OCI-LY1 (cell line): Measurements from ENCODE around the gene TFEB.

Experiments used
- H2AFZ ChIP-seq: fragments of 200-600 bp; sonication (generic), shearing (Covaris generic); 2 replicates; pipeline ENCODE4 v1.6.0; 2014; ENCODE audit warnings: antibody characterized with exemption, mild to moderate bottlenecking, low read length
- H3F3A ChIP-seq: fragments of 200-600 bp; sonication (generic), shearing (Covaris generic); 2 replicates; pipeline ENCODE4 v1.6.0; 2014; ENCODE audit warnings: mild to moderate bottlenecking, antibody characterized with exemption, low read length, moderate library complexity; ENCODE audit not compliant: insufficient read depth
- H3K27ac ChIP-seq: fragments of 200-600 bp; sonication (generic); 2 replicates; pipeline ENCODE4 v1.5.1; 2014; ENCODE audit warnings: low read length, mixed run types, mild to moderate bottlenecking, low read depth; ENCODE audit not compliant: poor library complexity, severe bottlenecking
- H3K27me3 ChIP-seq: fragments of 200-600 bp; sonication (generic); 2 replicates; pipeline ENCODE4 v1.6.0; 2014; ENCODE audit warnings: antibody characterized with exemption, mild to moderate bottlenecking, low read length, moderate library complexity; ENCODE audit not compliant: insufficient read depth
- H3K36me3 ChIP-seq: fragments of 200-600 bp; sonication (generic); 2 replicates; pipeline ENCODE4 v1.6.1; 2014; ENCODE audit warnings: mild to moderate bottlenecking, antibody characterized with exemption, low read length, moderate library complexity, mixed read lengths; ENCODE audit not compliant: insufficient read depth
- H3K4me1 ChIP-seq: fragments of 200-600 bp; sonication (generic); 2 replicates; pipeline ENCODE4 v1.5.1; 2014; ENCODE audit warnings: mild to moderate bottlenecking, low read length, moderate library complexity; ENCODE audit not compliant: insufficient read depth, severe bottlenecking
- H3K4me2 ChIP-seq: fragments of 200-600 bp; sonication (generic), shearing (Covaris generic); 2 replicates; pipeline ENCODE4 v1.6.1; 2014; ENCODE audit warnings: low read length
- H3K4me3 ChIP-seq: fragments of 200-600 bp; sonication (generic); 2 replicates; pipeline ENCODE4 v1.5.1; 2014; ENCODE audit warnings: low read length, low read depth, mild to moderate bottlenecking, mixed read lengths; ENCODE audit not compliant: poor library complexity, severe bottlenecking
- H3K79me2 ChIP-seq: fragments of 200-600 bp; shearing (Covaris generic); 2 replicates; pipeline ENCODE4 v1.6.1; 2016; ENCODE audit warnings: mixed run types, low read length, mixed read lengths; ENCODE audit not compliant: insufficient read depth
- H3K9ac ChIP-seq: fragments of 200-600 bp; sonication (generic), shearing (Covaris generic); 2 replicates; pipeline ENCODE4 v1.6.1; 2014; ENCODE audit warnings: mild to moderate bottlenecking, low read length, mixed read lengths
- H3K9me2 ChIP-seq: fragments of 200-600 bp; sonication (generic), shearing (Covaris generic); 2 replicates; pipeline ENCODE4 v1.6.1; 2014; ENCODE audit warnings: low read depth, mild to moderate bottlenecking, low read length, mixed read lengths
- H3K9me3 ChIP-seq: fragments of 200-600 bp; shearing (Covaris generic); 2 replicates; pipeline ENCODE4 v1.6.1; 2014; ENCODE audit warnings: low read length, mixed read lengths
- H4K20me1 ChIP-seq: fragments of 200-600 bp; sonication (generic), shearing (Covaris generic); 2 replicates; pipeline ENCODE4 v1.6.0; 2016; ENCODE audit warnings: mild to moderate bottlenecking, low read length; ENCODE audit not compliant: insufficient read depth
- CTCF ChIP-seq: fragments of 200-600 bp; sonication (generic), shearing (Covaris generic); IDR thresholded peaks from 2 replicates; pipeline ENCODE4 v1.5.1; 2017; ENCODE audit warnings: mild to moderate bottlenecking, antibody characterized with exemption, low read length, moderate library complexity, mixed read lengths
- EZH2 ChIP-seq: fragments of 200-600 bp; sonication (generic), shearing (Covaris generic); IDR thresholded peaks from 2 replicates; pipeline ENCODE4 v1.8.0; 2017; ENCODE audit warnings: borderline replicate concordance, mixed run types, mild to moderate bottlenecking, antibody characterized with exemption, low read length, moderate library complexity, mixed read lengths

TFEB gene

GRCh38 chr6:41727705-41728072, 7.7 kb downstream of the TFEB start:
- H3K27me3 ChIP-seq, result no peaks in the 10 kb centered on the region
- H3K9me3 ChIP-seq, result no peaks in the 10 kb centered on the region
- no peaks in the 10 kb centered on the region for H3K79me2 ChIP-seq
- no peaks in the 10 kb centered on the region for H3F3A ChIP-seq
- no peak overlapping the region for H2AFZ ChIP-seq
- H3K4me3 ChIP-seq, result no peak overlapping the region
- H3K9me2 ChIP-seq, result no peaks in the 10 kb centered on the region
- no peaks in the 10 kb centered on the region for H3K36me3 ChIP-seq
- H4K20me1 ChIP-seq, result no peaks in the 10 kb centered on the region
- no peak overlapping the region for H3K9ac ChIP-seq
- no peak overlapping the region for H3K4me2 ChIP-seq
- peak overlapping the region; percentile 45 for H3K27ac ChIP-seq
- H3K4me1 ChIP-seq, result peaks cover 74% of the 10 kb centered on the region
- TF ChIP-seq EZH2 (no peak), CTCF (no peak)

GRCh38 chr6:41726876-41727275, 8.5 kb downstream of the TFEB start:
- Histone ChIP-seq H3K9me2 (no peaks in the 10 kb centered on the region), H3F3A (no peaks in the 10 kb centered on the region), H3K27ac (no peak overlapping the region), H3K9me3 (no peaks in the 10 kb centered on the region), H3K79me2 (no peaks in the 10 kb centered on the region), H2AFZ (no peak overlapping the region), H3K4me1 (peaks cover 66% of the 10 kb centered on the region), H3K4me3 (no peak overlapping the region), H4K20me1 (no peaks in the 10 kb centered on the region), H3K9ac (no peak overlapping the region), H3K36me3 (no peaks in the 10 kb centered on the region), H3K27me3 (no peaks in the 10 kb centered on the region), H3K4me2 (no peak overlapping the region)
- TF ChIP-seq CTCF (no peak), EZH2 (no peak)

GRCh38 chr6:41724586-41725501, 10.6 kb downstream of the TFEB start:
- Histone ChIP-seq H3K4me2 (peak overlapping the region; percentile 38; the same call in 1 of the 2 replicates), H3K36me3 (no peaks in the 10 kb centered on the region), H4K20me1 (no peaks in the 10 kb centered on the region), H3K9me3 (no peaks in the 10 kb centered on the region), H3K79me2 (no peaks in the 10 kb centered on the region), H3K4me1 (peaks cover 45% of the 10 kb centered on the region), H3F3A (no peaks in the 10 kb centered on the region), H3K27ac (peak overlapping the region; percentile 86), H3K9me2 (no peaks in the 10 kb centered on the region), H3K27me3 (no peaks in the 10 kb centered on the region), H3K9ac (peak overlapping the region; percentile 19; the same call in 1 of the 2 replicates), H2AFZ (no peak overlapping the region), H3K4me3 (no peak overlapping the region)
- TF ChIP-seq EZH2 (no peak), CTCF (0 out of 2 replicates have a peak, but pooled peaks have one; percentile 8)
